ENCODE data around the gene ARID1A.

DNA sequence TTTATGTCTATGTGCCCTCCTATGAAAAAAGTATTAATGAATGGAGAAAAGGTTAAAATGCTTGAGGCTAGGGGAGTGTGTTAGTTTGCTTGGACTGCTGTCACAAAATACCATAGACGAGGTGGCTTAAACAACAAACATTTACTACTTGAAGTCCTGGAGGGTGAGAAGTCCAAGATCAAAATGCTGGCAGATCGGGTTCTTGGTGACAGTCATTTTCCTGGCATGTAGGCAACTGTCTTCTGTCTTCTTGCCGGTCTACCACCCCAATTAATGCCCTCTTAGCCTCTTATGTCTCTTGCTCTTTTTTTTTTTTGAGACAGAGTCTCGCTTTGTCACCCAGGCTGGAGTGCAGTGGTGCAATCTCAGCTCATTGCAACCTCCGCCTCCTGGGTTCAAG, 15.0 kb downstream of the ARID1A start:
- TF ChIP-seq, protein P1, sequence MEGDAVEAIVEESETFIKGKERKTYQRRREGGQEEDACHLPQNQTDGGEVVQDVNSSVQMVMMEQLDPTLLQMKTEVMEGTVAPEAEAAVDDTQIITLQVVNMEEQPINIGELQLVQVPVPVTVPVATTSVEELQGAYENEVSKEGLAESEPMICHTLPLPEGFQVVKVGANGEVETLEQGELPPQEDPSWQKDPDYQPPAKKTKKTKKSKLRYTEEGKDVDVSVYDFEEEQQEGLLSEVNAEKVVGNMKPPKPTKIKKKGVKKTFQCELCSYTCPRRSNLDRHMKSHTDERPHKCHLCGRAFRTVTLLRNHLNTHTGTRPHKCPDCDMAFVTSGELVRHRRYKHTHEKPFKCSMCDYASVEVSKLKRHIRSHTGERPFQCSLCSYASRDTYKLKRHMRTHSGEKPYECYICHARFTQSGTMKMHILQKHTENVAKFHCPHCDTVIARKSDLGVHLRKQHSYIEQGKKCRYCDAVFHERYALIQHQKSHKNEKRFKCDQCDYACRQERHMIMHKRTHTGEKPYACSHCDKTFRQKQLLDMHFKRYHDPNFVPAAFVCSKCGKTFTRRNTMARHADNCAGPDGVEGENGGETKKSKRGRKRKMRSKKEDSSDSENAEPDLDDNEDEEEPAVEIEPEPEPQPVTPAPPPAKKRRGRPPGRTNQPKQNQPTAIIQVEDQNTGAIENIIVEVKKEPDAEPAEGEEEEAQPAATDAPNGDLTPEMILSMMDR (IDR thresholded peaks at IDR 0.05; ENCODE audit: insufficient read depth, low read depth, low read length) = no peak
- no peak for TF ChIP-seq EZH2 (IDR thresholded peaks at IDR 0.05; ENCODE audit: insufficient read depth, low read length)

Data from astrocyte (in vitro differentiated cells and primary cell).